GM21381 (cell line): ENCODE data around the gene MOV10.

Experiments
- ATAC-seq: cut with Tn5 transposase; IDR thresholded peaks from one replicate; pipeline ENCODE4 v1.9.1; 2021; ENCODE audit warnings: mild to moderate bottlenecking, moderate library complexity; ENCODE audit not compliant: unreplicated experiment

MOV10 gene

DNA sequence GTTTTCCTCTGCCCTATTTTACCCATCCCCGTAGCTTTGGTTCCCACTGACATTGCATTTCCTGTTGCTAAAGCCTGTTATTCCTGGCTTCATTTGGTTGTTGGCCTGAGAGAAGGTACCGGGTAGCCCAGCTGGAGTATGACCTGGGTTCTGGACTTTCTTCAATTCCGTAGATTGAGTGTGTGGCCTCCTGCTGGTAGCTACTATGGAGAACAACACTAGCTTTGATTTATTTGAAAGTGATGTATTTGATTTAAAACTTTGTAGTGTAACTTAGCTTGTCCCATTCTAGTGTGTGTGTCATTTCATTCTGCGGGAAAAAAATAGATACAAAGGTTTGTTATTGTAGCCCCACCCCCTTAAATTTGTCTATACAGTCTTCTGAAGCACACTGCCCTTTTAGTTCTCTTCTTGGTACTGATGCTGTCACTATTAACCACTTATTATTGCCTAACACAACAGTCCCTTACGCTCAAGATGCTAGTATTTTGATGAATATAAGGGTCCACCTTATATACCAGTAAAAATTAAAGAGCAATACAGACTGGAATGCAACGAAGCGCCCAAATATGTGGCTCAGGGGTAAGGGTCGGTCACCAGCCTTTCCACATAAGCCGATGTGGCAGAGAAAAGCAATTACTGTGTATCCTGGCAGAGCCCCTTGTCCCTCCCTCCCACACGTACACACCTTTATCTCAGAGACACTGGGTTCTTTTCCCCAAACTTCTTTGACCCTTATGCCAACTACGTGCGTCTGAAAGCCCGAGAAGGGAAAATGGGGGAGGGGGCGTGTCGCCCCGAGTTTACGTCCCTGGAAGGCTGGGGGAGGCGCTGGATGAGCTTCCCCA, 643 bp upstream of the MOV10 start:
- no peak for ATAC-seq

DNA sequence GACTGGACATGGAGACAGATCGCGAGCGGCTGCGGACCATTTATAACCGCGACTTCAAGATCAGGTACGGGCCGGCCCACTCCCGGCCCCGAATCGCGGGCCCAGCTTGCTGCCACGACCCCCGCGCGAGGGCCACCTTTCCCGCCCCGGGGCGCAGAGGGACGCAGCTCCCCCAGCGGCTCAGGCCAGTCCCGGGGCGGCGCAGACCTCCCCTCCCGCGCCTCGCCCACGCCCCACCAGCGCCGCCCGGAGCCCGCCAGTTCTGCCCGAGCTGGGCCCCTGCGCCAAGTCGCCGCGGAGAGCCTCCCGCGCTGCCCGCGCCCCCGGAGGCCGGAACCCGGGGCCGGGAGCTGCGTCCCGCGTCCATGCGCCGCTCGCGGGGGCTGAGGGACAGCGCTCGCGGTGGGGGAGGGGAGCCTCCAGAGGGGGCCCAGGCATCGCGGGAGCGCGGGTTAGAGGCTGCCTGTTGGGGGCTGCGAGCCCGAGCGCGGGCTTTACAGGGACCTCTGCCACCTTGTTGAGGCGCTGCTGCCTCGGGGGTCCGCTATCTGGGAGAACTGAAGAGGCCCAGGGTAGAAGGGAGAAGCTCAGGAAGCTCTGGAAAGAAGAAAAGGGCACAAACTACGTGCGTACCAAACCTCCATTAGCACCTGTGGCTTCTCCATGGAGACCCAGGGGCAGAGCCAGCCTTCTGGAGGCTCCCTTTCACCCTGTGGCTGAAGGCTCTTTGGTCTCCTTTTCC, 698 bp downstream of the MOV10 start:
- peak; percentile 46 for ATAC-seq

GRCh38 chr1:112675728-112676381, 1.4 kb downstream of the MOV10 start:
- ATAC-seq: no peak

DNA sequence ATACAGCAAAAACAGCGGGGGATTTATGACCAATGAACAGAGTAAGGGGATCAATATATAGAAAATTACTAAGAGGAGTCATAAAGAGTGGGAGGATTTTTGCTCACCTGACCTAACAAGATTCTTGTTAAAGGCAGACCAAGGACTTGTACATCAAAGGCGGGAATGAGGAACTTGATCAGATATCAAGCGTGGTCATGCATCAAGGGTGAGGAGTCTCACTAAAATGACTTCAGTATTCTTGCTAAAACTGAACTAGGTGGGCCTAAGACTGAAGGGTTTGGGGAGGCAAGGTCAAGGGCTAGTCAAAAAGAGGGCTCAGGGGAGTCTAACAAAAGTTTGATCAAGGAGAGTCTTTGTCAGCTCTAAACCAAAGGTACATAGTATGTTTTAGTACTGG, 2.1 kb downstream of the MOV10 start:
- ATAC-seq: no peak

DNA sequence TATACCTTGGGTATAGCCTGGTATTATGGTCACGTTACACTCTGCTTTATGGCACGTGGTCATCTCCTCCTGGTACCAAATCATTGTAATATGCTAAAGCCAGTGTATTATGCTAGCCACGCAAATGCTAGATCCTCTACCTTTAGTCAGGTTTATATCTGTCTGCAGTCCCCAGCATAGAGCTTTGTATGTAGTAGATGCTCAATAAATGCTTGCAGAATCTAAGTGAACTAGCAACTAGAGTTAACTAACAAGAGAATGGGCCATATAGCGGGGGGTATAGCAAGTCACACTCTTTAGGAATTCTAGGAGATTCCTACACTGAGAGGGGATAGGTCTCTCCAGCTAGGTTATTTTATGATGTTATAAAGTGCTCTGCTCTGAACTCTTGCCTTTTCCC, 3.0 kb downstream of the MOV10 start:
- no peak for ATAC-seq

DNA sequence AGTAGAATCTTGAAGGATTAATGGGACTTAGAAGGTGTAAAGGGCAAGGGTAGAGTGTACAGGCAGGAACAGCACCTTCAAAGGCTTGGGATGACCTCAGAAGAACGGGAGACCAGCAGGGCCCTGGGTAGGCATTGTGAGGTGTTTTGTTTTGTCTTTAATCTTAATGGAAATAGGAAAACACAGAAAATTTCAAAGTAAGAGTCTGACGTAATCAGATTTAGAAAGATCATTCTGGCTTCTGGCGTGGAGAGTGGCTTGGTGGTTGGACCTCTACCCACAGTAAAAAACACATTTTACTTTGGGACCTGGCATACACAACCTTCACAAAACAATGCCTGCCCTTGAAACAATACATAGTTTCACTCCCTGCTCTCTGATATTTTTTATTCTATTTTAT, 4.1 kb downstream of the MOV10 start:
- no peak for ATAC-seq

GRCh38 chr1:112685913-112686312, 11.5 kb downstream of the MOV10 start:
- ATAC-seq: no peak

- ATAC-seq: no peak
These were observed 12.0 kb downstream of the MOV10 start for GRCh38 chr1:112686417-112686816.

GRCh38 chr1:112686835-112687234, 12.4 kb downstream of the MOV10 start:
- no peak for ATAC-seq

GRCh38 chr1:112687361-112687760, 12.9 kb downstream of the MOV10 start:
- no peak for ATAC-seq

- ATAC-seq: no peak
These were observed 13.5 kb downstream of the MOV10 start for GRCh38 chr1:112687785-112688496.

DNA sequence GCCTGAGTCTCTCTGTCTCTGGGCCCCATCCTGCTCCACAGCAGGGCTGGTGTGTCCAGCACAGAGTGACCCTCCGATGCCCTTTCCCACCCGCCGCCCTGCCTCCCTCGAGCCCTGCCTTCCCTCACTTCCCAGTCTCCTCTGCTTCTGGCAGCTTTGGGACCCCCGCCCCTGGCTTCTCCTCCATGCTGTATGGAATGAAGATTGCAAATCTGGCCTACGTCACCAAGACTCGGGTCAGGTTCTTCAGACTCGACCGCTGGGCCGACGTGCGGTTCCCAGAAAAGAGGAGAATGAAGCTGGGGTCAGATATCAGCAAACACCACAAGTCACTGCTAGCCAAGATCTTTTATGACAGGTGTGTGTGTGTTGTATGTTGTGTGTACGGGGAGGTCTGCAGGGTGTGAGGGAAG, 14.3 kb downstream of the MOV10 start:
- no peak for ATAC-seq

DNA sequence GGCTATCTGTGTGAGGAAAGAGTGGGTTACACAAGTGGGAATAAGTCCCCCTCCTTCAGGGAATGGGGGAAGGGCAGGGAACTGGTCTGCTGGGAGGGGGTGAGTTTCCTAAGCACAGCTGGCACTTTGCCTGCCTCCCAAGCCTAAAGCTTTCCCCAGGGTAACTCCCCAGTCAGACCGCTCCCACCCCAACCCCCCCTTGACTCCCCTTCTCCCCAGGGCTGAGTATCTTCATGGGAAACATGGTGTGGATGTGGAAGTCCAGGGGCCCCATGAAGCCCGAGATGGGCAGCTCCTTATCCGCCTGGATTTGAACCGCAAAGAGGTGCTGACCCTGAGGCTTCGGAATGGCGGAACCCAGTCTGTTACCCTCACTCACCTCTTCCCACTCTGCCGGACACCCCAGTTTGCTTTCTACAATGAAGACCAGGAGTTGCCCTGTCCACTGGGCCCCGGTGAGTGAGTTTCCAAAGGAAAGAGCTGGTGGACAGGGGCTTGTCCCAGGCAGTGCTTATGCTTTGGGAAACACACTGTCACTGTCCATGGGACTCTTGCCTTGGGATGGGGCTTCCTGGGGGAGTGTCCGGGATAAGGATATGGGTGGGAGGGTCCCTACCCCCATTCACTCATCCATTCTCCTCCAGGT, 14.9 kb downstream of the MOV10 start:
- no peak for ATAC-seq

DNA sequence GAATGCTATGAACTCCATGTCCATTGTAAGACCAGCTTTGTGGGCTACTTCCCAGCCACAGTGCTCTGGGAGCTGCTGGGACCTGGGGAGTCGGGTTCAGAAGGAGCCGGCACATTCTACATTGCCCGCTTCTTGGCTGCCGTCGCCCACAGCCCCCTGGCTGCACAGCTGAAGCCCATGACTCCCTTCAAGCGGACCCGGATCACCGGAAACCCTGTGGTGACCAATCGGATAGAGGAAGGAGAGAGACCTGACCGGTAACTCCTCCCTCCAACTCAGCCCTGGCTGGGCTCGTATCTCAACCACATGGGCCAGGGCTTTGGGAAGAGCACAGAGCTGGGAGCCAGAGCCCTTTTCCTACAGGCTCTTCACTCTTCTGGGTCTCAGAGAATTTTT, 15.4 kb downstream of the MOV10 start:
- ATAC-seq: no peak

- ATAC-seq: no peak
These were observed 18.2 kb downstream of the MOV10 start for GRCh38 chr1:112692681-112693080.

DNA sequence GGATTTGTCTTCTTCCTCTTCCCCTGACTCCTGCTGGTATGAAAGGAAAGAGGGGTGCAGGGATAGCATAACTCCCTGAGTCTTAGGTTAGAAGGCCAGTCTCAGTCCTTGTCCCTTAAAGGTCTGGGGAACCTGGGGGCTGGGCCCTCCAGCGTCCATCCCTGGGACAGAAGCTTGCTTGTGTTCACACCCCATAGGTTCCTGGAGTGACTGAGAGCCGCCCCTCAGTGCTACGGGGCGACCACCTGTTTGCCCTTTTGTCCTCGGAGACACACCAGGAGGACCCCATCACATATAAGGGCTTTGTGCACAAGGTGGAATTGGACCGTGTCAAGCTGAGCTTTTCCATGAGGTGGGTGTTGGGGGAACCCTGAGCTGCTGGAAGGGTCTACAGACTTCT, 19.4 kb downstream of the MOV10 start:
- ATAC-seq: no peak

DNA sequence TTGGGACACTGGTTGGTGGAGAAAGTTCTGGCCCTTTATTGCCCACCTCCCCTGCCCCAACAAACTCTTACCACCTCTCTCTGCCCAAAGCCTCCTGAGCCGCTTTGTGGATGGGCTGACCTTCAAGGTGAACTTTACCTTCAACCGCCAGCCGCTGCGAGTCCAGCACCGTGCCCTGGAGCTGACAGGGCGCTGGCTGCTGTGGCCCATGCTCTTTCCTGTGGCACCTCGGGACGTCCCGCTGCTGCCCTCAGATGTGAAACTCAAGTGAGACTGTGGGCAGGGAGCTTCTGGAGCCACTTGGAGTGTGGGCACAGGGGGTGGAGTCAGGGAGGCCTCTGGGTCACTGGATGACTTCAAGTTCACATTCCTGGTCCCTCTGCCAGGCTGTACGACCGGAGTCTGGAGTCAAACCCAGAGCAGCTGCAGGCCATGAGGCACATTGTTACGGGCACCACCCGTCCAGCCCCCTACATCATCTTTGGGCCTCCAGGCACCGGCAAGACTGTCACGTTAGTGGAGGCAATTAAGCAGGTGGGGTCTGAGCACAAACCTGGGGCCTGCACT, 20.0 kb downstream of the MOV10 start:
- ATAC-seq: no peak

DNA sequence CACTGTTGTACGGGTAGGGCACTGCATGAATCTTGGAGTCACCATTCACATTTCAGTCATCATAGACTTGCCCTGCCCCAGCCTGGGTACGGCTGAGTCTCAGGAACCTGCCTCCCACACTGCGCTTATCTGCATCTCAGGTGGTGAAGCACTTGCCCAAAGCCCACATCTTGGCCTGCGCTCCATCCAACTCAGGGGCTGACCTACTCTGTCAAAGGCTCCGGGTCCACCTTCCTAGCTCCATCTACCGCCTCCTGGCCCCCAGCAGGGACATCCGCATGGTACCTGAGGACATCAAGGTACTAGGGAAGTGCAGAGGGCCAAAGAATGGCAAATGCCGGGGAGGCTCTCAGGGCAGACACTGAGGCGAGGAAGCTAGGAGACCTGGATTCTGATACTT, 20.8 kb downstream of the MOV10 start:
- no peak for ATAC-seq

DNA sequence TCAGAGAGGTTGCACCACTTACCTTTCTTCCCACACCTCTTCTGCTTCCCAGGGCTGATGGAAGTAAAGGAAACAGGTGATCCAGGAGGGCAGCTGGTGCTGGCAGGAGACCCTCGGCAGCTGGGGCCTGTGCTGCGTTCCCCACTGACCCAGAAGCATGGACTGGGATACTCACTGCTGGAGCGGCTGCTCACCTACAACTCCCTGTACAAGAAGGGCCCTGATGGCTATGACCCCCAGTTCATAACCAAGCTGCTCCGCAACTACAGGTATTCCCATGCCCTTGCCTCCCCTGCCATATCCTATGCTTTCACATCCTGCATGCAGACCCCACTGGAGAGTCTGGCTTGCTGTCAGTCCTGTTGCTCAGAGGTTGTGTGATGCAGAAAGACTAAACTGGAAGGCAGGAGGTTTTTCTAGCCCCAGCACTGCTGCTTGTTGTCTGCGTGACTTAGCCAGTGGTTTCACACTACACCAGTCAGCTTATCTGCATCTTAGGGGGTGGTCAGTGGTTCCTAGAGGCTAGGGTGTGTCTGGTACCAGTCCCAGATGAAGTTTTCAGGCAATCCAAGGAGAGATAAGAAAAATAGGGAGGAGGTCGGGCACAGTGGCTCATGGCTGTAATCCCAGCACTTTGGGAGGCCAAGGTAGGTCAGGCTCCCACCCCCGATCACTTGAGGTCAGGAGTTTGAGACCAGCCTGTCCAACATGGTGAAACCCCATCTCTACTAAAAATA, 22.3 kb downstream of the MOV10 start:
- ATAC-seq: no peak

DNA sequence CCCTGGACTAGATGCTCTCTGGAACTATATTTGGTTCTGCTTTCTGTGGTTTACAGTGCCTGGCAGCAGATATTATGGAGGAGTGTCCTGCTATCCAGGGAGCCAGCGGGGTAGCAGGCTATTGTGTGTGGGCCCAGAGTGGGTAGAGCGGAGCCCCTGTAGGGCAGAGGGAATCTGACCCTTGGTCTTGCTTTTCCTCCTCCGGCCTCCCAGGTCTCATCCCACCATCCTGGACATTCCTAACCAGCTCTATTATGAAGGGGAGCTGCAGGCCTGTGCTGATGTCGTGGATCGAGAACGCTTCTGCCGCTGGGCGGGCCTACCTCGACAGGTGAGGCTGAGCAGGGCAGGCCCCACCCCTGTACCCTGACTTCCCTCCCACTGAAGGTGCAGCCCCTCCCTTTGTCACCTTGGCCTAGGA, 23.3 kb downstream of the MOV10 start:
- ATAC-seq: no peak
